DND-41 (cell line): ENCODE measurements around the gene PANX3.

ENCODE experiments used
- ATAC-seq: fragments of 200-7000 bp; cut with Tn5 transposase; 3 replicates; pipeline ENCODE4 v1.9.1; 2021; ENCODE audit warnings: low read depth; ENCODE audit not compliant: insufficient read depth
- DNase-seq: peaks from one replicate; pipeline ENCODE4 v3.0.0-alpha.2; 2020
- H2AFZ ChIP-seq: 2 replicates; pipeline ENCODE4 v1.6.0; 2012; ENCODE audit warnings: low read depth, low read length
- H3K27ac ChIP-seq: 2 replicates; pipeline ENCODE4 v1.5.1; 2012; ENCODE audit warnings: low read length, inconsistent platforms
- H3K27me3 ChIP-seq: fragments of 200-600 bp; sonication (generic); 2 replicates; pipeline ENCODE4 v1.6.0; 2012; ENCODE audit warnings: low read length, mild to moderate bottlenecking, inconsistent platforms; ENCODE audit not compliant: insufficient read depth, poor library complexity
- H3K36me3 ChIP-seq: 2 replicates; pipeline ENCODE4 v1.5.1; 2012; ENCODE audit warnings: low read length, inconsistent platforms; ENCODE audit not compliant: insufficient read depth
- H3K4me1 ChIP-seq: 2 replicates; pipeline ENCODE4 v1.5.1; 2012; ENCODE audit warnings: mild to moderate bottlenecking, low read length; ENCODE audit not compliant: insufficient read depth
- H3K4me2 ChIP-seq: 2 replicates; pipeline ENCODE4 v1.6.0; 2012; ENCODE audit warnings: mild to moderate bottlenecking, moderate library complexity, low read length, inconsistent platforms; ENCODE audit not compliant: insufficient read depth
- H3K4me3 ChIP-seq, 2 experiments: fragments of 200-600 bp in 1 of 2; shearing (Covaris generic) in 1 of 2; 2 replicates each; pipeline ENCODE4 v1.5.1; 2012 to 2016; ENCODE audit warnings: inconsistent platforms in 2 of 2, low read length in 2 of 2, mild to moderate bottlenecking in 2 of 2, low read depth in 1 of 2, moderate library complexity in 1 of 2
- H3K79me2 ChIP-seq: 2 replicates; pipeline ENCODE4 v1.6.0; 2012; ENCODE audit warnings: low read length, inconsistent platforms; ENCODE audit not compliant: insufficient read depth
- H3K9ac ChIP-seq: 2 replicates; pipeline ENCODE4 v1.6.0; 2012; ENCODE audit warnings: low read depth, mild to moderate bottlenecking, inconsistent platforms, low read length, moderate library complexity
- H3K9me3 ChIP-seq: 2 replicates; pipeline ENCODE4 v1.5.1; 2012; ENCODE audit warnings: low read length, moderate library complexity, mild to moderate bottlenecking, inconsistent platforms; ENCODE audit not compliant: insufficient read depth, severe bottlenecking
- H4K20me1 ChIP-seq: 2 replicates; pipeline ENCODE4 v1.6.0; 2012; ENCODE audit warnings: low read length; ENCODE audit not compliant: insufficient read depth
- EZH2 ChIP-seq: IDR thresholded peaks from 3 replicates; pipeline ENCODE4 v1.6.1; 2012; ENCODE audit warnings: borderline replicate concordance, low read depth, mild to moderate bottlenecking, moderate library complexity, low read length, inconsistent platforms; ENCODE audit not compliant: severe bottlenecking
- TF ChIP-seq, protein P1 (sequence below): IDR thresholded peaks from 2 replicates; pipeline ENCODE4 v1.5.1; 2012; ENCODE audit warnings: borderline replicate concordance, low read length, moderate library complexity, mild to moderate bottlenecking; ENCODE audit not compliant: poor library complexity, severe bottlenecking; ENCODE audit errors: extremely low read depth

PANX3 gene

DNA sequence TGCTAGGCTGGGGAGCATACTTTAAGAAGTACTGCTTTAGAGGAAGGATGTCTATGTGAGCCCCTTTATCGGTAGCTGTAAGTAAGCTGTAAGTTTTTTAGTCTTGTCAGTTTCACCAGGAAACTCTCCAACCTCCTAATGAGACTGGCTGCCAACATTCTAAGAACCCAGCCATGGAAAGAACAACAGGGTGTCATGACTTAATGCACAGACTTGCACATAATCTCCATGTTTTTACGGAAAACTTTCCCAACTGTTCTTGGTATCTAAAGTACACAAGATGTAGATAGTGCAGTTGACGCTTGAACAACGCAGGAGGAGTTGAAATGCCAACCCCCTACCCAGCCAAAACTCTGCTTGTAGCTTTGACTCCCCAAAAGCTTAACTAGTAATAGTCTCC, 32.5 kb upstream of the PANX3 start:
- Histone ChIP-seq H3K79me2 (no peaks in the 10 kb centered on the region), H3K9me3 (no peaks in the 10 kb centered on the region), H3K36me3 (no peaks in the 10 kb centered on the region), H4K20me1 (no peaks in the 10 kb centered on the region), H3K27ac (no peak overlapping the region), H3K4me1 (no peaks in the 10 kb centered on the region), H3K4me3 (no peak overlapping the region), H3K4me2 (no peak overlapping the region), H2AFZ (no peak overlapping the region), H3K9ac (no peak overlapping the region), H3K27me3 (peaks cover 6% of the 10 kb centered on the region)
- TF ChIP-seq, protein P1, sequence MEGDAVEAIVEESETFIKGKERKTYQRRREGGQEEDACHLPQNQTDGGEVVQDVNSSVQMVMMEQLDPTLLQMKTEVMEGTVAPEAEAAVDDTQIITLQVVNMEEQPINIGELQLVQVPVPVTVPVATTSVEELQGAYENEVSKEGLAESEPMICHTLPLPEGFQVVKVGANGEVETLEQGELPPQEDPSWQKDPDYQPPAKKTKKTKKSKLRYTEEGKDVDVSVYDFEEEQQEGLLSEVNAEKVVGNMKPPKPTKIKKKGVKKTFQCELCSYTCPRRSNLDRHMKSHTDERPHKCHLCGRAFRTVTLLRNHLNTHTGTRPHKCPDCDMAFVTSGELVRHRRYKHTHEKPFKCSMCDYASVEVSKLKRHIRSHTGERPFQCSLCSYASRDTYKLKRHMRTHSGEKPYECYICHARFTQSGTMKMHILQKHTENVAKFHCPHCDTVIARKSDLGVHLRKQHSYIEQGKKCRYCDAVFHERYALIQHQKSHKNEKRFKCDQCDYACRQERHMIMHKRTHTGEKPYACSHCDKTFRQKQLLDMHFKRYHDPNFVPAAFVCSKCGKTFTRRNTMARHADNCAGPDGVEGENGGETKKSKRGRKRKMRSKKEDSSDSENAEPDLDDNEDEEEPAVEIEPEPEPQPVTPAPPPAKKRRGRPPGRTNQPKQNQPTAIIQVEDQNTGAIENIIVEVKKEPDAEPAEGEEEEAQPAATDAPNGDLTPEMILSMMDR: no peak
- TF ChIP-seq EZH2: no peak
- ATAC-seq (no peak), DNase-seq (no peak)

DNA sequence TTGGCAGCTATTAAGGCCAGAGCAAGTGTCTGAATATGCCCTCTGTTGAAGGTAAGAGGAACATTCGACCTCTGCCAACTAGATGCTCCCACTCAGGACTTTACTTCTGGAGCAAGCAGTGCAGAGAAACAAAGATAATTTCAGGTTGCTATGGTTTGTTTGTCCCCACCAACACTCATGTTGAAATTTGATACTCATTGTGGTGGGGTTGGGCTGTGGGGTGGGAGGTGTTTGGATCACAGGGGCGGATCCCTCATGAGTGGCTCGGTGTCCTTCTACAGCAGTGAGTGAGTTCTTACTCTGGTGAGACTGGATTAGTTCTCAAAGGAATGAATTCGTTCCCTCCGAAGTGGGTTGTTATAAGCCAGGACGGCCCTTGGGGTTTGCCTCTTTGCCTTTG, 29.4 kb upstream of the PANX3 start:
- ATAC-seq: no peak
- Histone ChIP-seq H4K20me1 (no peaks in the 10 kb centered on the region), H3K36me3 (no peaks in the 10 kb centered on the region), H2AFZ (no peak overlapping the region), H3K9ac (no peak overlapping the region), H3K4me2 (no peak overlapping the region), H3K4me1 (no peaks in the 10 kb centered on the region), H3K27ac (no peak overlapping the region), H3K4me3 (no peak overlapping the region), H3K9me3 (no peaks in the 10 kb centered on the region), H3K79me2 (no peaks in the 10 kb centered on the region), H3K27me3 (peaks cover 13% of the 10 kb centered on the region)
- TF ChIP-seq, protein P1: no peak
- no peak for TF ChIP-seq EZH2
- DNase-seq: no peak

GRCh38 chr11:124582565-124582964, 28.7 kb upstream of the PANX3 start:
- no peak for DNase-seq
- Histone ChIP-seq H3K9ac (no peak overlapping the region), H3K4me3 (no peak overlapping the region), H3K36me3 (no peaks in the 10 kb centered on the region), H3K4me2 (no peak overlapping the region), H3K27me3 (peaks cover 13% of the 10 kb centered on the region), H2AFZ (no peak overlapping the region), H3K79me2 (no peaks in the 10 kb centered on the region), H3K9me3 (no peaks in the 10 kb centered on the region), H4K20me1 (no peaks in the 10 kb centered on the region), H3K4me1 (no peaks in the 10 kb centered on the region), H3K27ac (no peak overlapping the region)
- ATAC-seq: no peak
- no peak for TF ChIP-seq EZH2
- TF ChIP-seq, protein P1: no peak

- H3K4me2 ChIP-seq: no peak overlapping the region
- no peaks in the 10 kb centered on the region for H3K9me3 ChIP-seq
- no peak for ATAC-seq
- H2AFZ ChIP-seq: no peak overlapping the region
- H3K27ac ChIP-seq: no peak overlapping the region
- H3K9ac ChIP-seq: no peak overlapping the region
- no peak for DNase-seq
- no peaks in the 10 kb centered on the region for H3K4me1 ChIP-seq
- TF ChIP-seq, protein P1: no peak
- TF ChIP-seq EZH2: no peak
- no peaks in the 10 kb centered on the region for H4K20me1 ChIP-seq
- no peak overlapping the region for H3K4me3 ChIP-seq
- H3K27me3 ChIP-seq: peaks cover 9% of the 10 kb centered on the region
- no peaks in the 10 kb centered on the region for H3K36me3 ChIP-seq
- no peaks in the 10 kb centered on the region for H3K79me2 ChIP-seq
Observed at GRCh38 chr11:124583781-124584180, 27.4 kb upstream of the PANX3 start.
